Liver (tissue), 9 donors: Measurements from ENCODE around the gene EIF4H. TPM values are rescaled to one million over a fixed set of nuclear protein-coding genes. Genes with fewer than 3 reads are reported as not detected.

ENCODE experiments used
- DNase-seq: peaks from one replicate; pipeline ENCODE4 v3.0.0-alpha.2; 2017; ENCODE audit warnings: low spot score
- H3K27ac ChIP-seq, 2 donors: one replicate each; pipeline ENCODE4 v1.7.0; 2013; ENCODE audit warnings: inconsistent platforms in 2 of 2, low read length in 2 of 2, control low read depth in 1 of 2, low read depth in 1 of 2, mild to moderate bottlenecking in 1 of 2
- H3K27me3 ChIP-seq, 4 donors: one replicate each; pipeline versions ENCODE4 v1.6.1 to v1.7.0; 2013; ENCODE audit warnings: low read length in 3 of 4, inconsistent platforms in 1 of 4, mild to moderate bottlenecking in 1 of 4, moderate library complexity in 1 of 4; ENCODE audit not compliant: control insufficient read depth in 4 of 4, insufficient read depth in 4 of 4
- H3K36me3 ChIP-seq, 4 donors: one replicate each; pipeline versions ENCODE4 v1.6.1 to v1.7.0; 2013; ENCODE audit warnings: low read length in 3 of 4, mild to moderate bottlenecking in 3 of 4, low read depth in 1 of 4, moderate library complexity in 1 of 4; ENCODE audit not compliant: control insufficient read depth in 4 of 4, insufficient read depth in 3 of 4
- H3K4me1 ChIP-seq, 4 donors: one replicate each; pipeline versions ENCODE4 v1.6.1 to v1.7.0; 2013; ENCODE audit warnings: low read length in 3 of 4, mild to moderate bottlenecking in 3 of 4, moderate library complexity in 1 of 4; ENCODE audit not compliant: control insufficient read depth in 4 of 4, insufficient read depth in 4 of 4
- H3K4me3 ChIP-seq, 3 donors: one replicate each; pipeline versions ENCODE4 v1.6.1 to v1.7.0; 2013; ENCODE audit warnings: low read length in 3 of 3, control low read depth in 1 of 3, low read depth in 1 of 3, mild to moderate bottlenecking in 1 of 3
- H3K9ac ChIP-seq, 2 donors: one replicate each; pipeline ENCODE4 v1.7.0; 2013; ENCODE audit warnings: low read length in 2 of 2, mild to moderate bottlenecking in 2 of 2, moderate library complexity in 2 of 2, control low read depth in 1 of 2, low read depth in 1 of 2
- H3K9me3 ChIP-seq, 4 donors: one replicate each; pipeline versions ENCODE4 v1.6.1 to v1.7.0; 2013; ENCODE audit warnings: low read length in 3 of 4; ENCODE audit not compliant: control insufficient read depth in 4 of 4
- EGR1 ChIP-seq, 2 donors: IDR thresholded peaks; 2 replicates each; pipeline ENCODE4 v1.6.1; 2016 to 2018; ENCODE audit warnings: antibody characterized with exemption in 2 of 2, low read depth in 2 of 2
- FOXA1 ChIP-seq: IDR thresholded peaks from 2 replicates; pipeline ENCODE4 v1.6.1; 2016; ENCODE audit warnings: antibody characterized with exemption
- FOXA2 ChIP-seq: IDR thresholded peaks from 2 replicates; pipeline ENCODE4 v1.6.1; 2016; ENCODE audit warnings: antibody characterized with exemption
- GABPA ChIP-seq, 2 donors: IDR thresholded peaks in 1 of 2; conservative IDR thresholded peaks in 1 of 2; 2 replicates each; pipeline ENCODE4 v1.6.1; 2016; ENCODE audit warnings: antibody characterized with exemption in 2 of 2, mild to moderate bottlenecking in 1 of 2, moderate library complexity in 1 of 2
- HNF4A ChIP-seq, 2 donors: conservative IDR thresholded peaks; 2 replicates each; pipeline ENCODE4 v1.6.1; 2016; ENCODE audit warnings: antibody characterized with exemption in 2 of 2, mild to moderate bottlenecking in 2 of 2
- HNF4G ChIP-seq: IDR thresholded peaks from 2 replicates; pipeline ENCODE4 v1.6.1; 2016; ENCODE audit warnings: antibody characterized with exemption
- JUND ChIP-seq, 2 donors: IDR thresholded peaks; 2 replicates each; pipeline ENCODE4 v1.6.1; 2016; ENCODE audit warnings: antibody characterized with exemption in 2 of 2
- NR2F2 ChIP-seq: IDR thresholded peaks from 2 replicates; pipeline ENCODE4 v1.6.1; 2016; ENCODE audit warnings: antibody characterized with exemption
- RAD21 ChIP-seq, 2 donors: IDR thresholded peaks; 2 replicates each; pipeline ENCODE4 v1.6.1; 2016; ENCODE audit warnings: antibody characterized with exemption in 2 of 2, mild to moderate bottlenecking in 2 of 2
- RXRA ChIP-seq, 2 donors: IDR thresholded peaks; 2 replicates each; pipeline ENCODE4 v1.6.1; 2017 to 2018; ENCODE audit warnings: antibody characterized with exemption in 2 of 2, mild to moderate bottlenecking in 1 of 2
- SP1 ChIP-seq: IDR thresholded peaks from 2 replicates; pipeline ENCODE4 v1.6.1; 2018; ENCODE audit warnings: antibody characterized with exemption, mild to moderate bottlenecking
- TAF1 ChIP-seq: conservative IDR thresholded peaks from 2 replicates; pipeline ENCODE4 v1.6.1; 2016; ENCODE audit warnings: antibody characterized with exemption, mild to moderate bottlenecking
- YY1 ChIP-seq: IDR thresholded peaks from 2 replicates; pipeline ENCODE4 v1.6.1; 2016; ENCODE audit warnings: antibody characterized with exemption, mild to moderate bottlenecking
- WGBS: extraction: QIAGEN DNeasy Blood & Tissue Kit; methylation state at CpG from one replicate; pipeline ENCODE4 v1.1.7; 2013; 5-methylcytosine and 5-hydroxymethylcytosine counted together
- polyA plus RNA-seq, 2 donors: library from polyadenylated mRNA; stranded (reverse) in 1 of 2; unstranded in 1 of 2; fragments of 200-250 nt in 1 of 2; fragments of >200 nt in 1 of 2; fragmentation: Nextera tagmentation in 1 of 2; extraction: Ambion mirVana in 1 of 2; gene quantifications; one replicate each; pipeline versions ENCODE4 v1.2.1 to v1.2.3, GENCODE V29; 2013 to 2015
- total RNA-seq, 2 donors: library from RNA; depleted of rRNA; stranded (reverse); fragments of >200 nt; gene quantifications; one replicate each; pipeline ENCODE4 v1.2.3, GENCODE V29; 2014
- TF ChIP-seq, protein P1 (sequence below): IDR thresholded peaks from 2 replicates; pipeline ENCODE4 v1.6.1; 2016; ENCODE audit warnings: antibody characterized with exemption, mild to moderate bottlenecking
- TF ChIP-seq, protein P2 (sequence below): IDR thresholded peaks from 2 replicates; pipeline ENCODE4 v1.6.1; 2016; ENCODE audit warnings: antibody characterized with exemption
- TF ChIP-seq, protein P3 (sequence below): IDR thresholded peaks from 2 replicates; pipeline ENCODE4 v1.6.1; 2016; ENCODE audit warnings: antibody characterized with exemption
- TF ChIP-seq, protein P4 (sequence below): fragments of 150-350 bp; IDR thresholded peaks from 2 replicates; pipeline ENCODE4 v1.5.1; 2017; ENCODE audit warnings: improper control_type of control experiment, low read depth, low read length; ENCODE audit not compliant: missing input control
- TF ChIP-seq, protein P5 (sequence below): IDR thresholded peaks from 2 replicates; pipeline ENCODE4 v1.6.1; 2016; ENCODE audit warnings: antibody characterized with exemption
- donor health status: healthy.
- donor health status: healthy.
- donor health status: healthy.
- donor health status: healthy.
- donor health status: healthy.

The EIF4H gene
- total and polyA plus RNA-seq, 4 donors: 81.6 to 166 (median 152) TPM

DNA sequence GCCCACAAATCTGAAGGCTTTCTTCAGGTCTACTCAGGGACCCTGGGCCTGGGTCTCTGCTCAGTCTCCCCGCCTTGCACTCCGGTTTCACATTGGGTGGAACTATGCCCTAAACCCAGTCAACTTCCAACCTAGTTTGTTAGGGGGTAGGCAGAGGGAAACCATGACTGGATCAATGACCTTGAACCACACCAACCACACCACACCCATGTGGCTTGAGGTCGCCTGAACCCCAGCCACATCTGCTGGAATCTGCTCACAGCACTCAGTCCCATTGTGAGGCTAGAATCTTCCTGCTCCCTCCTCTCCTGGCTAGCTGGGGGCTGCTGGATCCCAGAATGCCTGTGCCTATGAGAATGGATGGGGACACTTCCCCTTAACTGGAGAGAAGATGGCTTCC, 62.1 kb downstream of the EIF4H start (continued):
- TF ChIP-seq, protein P1, sequence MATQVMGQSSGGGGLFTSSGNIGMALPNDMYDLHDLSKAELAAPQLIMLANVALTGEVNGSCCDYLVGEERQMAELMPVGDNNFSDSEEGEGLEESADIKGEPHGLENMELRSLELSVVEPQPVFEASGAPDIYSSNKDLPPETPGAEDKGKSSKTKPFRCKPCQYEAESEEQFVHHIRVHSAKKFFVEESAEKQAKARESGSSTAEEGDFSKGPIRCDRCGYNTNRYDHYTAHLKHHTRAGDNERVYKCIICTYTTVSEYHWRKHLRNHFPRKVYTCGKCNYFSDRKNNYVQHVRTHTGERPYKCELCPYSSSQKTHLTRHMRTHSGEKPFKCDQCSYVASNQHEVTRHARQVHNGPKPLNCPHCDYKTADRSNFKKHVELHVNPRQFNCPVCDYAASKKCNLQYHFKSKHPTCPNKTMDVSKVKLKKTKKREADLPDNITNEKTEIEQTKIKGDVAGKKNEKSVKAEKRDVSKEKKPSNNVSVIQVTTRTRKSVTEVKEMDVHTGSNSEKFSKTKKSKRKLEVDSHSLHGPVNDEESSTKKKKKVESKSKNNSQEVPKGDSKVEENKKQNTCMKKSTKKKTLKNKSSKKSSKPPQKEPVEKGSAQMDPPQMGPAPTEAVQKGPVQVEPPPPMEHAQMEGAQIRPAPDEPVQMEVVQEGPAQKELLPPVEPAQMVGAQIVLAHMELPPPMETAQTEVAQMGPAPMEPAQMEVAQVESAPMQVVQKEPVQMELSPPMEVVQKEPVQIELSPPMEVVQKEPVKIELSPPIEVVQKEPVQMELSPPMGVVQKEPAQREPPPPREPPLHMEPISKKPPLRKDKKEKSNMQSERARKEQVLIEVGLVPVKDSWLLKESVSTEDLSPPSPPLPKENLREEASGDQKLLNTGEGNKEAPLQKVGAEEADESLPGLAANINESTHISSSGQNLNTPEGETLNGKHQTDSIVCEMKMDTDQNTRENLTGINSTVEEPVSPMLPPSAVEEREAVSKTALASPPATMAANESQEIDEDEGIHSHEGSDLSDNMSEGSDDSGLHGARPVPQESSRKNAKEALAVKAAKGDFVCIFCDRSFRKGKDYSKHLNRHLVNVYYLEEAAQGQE: no peak
- TF ChIP-seq TAF1: no peak
- TF ChIP-seq HNF4G: no peak
- no peak for TF ChIP-seq FOXA2
- no peak for TF ChIP-seq SP1
- TF ChIP-seq YY1: no peak
- TF ChIP-seq EGR1 (IDR thresholded peaks at IDR 0.05; ENCODE audit: low read depth in 2 of 2): no peak
- TF ChIP-seq GABPA (IDR thresholded peaks at IDR 0.05 in 1 of 2, conservative IDR thresholded peaks at IDR 0.05 in 1 of 2): no peak
- no peak for TF ChIP-seq JUND (IDR thresholded peaks at IDR 0.05)

DNA sequence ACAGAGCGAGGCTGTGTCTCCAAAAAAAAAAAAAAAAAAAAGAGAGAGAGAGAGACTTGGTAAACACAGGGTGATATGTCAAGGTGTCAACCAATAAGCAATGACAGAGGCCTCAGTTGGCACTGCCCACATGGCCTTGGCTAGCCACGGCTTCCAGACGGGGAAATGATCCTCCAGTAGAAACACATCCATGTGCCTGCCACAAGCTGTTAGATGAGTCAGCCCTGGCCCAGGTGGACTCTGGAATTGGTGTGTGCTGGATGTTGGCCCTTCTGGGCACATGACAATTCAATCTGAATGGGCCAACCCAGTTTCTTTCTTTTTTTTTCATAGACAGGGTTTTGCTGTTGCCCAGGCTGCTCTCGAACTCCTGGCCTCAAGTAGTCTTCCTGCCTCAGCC, 66.3 kb downstream of the EIF4H start:
- Histone ChIP-seq H3K9me3 (no peaks in the 10 kb centered on the region), H3K9ac (no peak overlapping the region), H3K27me3 (no peaks in the 10 kb centered on the region), H3K4me1 (peaks cover 0 to 3% (median 1%) of the 10 kb centered on the region in 4 donors), H3K36me3 (peaks cover 15 to 68% (median 37%) of the 10 kb centered on the region in 4 donors), H3K27ac (peak overlapping the region; percentile 55 to 67), H3K4me3 (no peak overlapping the region)
- WGBS: 59% methylated on average over 4 of the region's 4 CpGs
- no peak for DNase-seq
- TF ChIP-seq FOXA2 (peak; percentile 53), GABPA (IDR thresholded peaks at IDR 0.05 in 1 of 2, conservative IDR thresholded peaks at IDR 0.05 in 1 of 2) (peak in 1 of 2 donors; percentile 59), HNF4A (conservative IDR thresholded peaks at IDR 0.05) (peak; percentile 89 to 95), FOXA1 (peak; percentile 17), RAD21 (IDR thresholded peaks at IDR 0.05) (peak; percentile 21 to 22), RXRA (IDR thresholded peaks at IDR 0.05) (peak; percentile 55 to 80), EGR1 (IDR thresholded peaks at IDR 0.05; ENCODE audit: low read depth in 2 of 2) (no peak), YY1 (peak; percentile 41), SP1 (peak; percentile 65), NR2F2 (no peak), HNF4G (peak; percentile 55), TAF1 (no peak), JUND (IDR thresholded peaks at IDR 0.05) (peak; percentile 91 to 98)
- TF ChIP-seq, protein P2, sequence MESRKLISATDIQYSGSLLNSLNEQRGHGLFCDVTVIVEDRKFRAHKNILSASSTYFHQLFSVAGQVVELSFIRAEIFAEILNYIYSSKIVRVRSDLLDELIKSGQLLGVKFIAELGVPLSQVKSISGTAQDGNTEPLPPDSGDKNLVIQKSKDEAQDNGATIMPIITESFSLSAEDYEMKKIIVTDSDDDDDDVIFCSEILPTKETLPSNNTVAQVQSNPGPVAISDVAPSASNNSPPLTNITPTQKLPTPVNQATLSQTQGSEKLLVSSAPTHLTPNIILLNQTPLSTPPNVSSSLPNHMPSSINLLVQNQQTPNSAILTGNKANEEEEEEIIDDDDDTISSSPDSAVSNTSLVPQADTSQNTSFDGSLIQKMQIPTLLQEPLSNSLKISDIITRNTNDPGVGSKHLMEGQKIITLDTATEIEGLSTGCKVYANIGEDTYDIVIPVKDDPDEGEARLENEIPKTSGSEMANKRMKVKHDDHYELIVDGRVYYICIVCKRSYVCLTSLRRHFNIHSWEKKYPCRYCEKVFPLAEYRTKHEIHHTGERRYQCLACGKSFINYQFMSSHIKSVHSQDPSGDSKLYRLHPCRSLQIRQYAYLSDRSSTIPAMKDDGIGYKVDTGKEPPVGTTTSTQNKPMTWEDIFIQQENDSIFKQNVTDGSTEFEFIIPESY: no peak
- TF ChIP-seq, protein P3, sequence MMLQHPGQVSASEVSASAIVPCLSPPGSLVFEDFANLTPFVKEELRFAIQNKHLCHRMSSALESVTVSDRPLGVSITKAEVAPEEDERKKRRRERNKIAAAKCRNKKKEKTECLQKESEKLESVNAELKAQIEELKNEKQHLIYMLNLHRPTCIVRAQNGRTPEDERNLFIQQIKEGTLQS: peak; percentile 92
- TF ChIP-seq, protein P4, sequence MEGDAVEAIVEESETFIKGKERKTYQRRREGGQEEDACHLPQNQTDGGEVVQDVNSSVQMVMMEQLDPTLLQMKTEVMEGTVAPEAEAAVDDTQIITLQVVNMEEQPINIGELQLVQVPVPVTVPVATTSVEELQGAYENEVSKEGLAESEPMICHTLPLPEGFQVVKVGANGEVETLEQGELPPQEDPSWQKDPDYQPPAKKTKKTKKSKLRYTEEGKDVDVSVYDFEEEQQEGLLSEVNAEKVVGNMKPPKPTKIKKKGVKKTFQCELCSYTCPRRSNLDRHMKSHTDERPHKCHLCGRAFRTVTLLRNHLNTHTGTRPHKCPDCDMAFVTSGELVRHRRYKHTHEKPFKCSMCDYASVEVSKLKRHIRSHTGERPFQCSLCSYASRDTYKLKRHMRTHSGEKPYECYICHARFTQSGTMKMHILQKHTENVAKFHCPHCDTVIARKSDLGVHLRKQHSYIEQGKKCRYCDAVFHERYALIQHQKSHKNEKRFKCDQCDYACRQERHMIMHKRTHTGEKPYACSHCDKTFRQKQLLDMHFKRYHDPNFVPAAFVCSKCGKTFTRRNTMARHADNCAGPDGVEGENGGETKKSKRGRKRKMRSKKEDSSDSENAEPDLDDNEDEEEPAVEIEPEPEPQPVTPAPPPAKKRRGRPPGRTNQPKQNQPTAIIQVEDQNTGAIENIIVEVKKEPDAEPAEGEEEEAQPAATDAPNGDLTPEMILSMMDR: no peak
- TF ChIP-seq, protein P1: peak; percentile 46
- TF ChIP-seq, protein P5, sequence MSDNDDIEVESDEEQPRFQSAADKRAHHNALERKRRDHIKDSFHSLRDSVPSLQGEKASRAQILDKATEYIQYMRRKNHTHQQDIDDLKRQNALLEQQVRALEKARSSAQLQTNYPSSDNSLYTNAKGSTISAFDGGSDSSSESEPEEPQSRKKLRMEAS: peak; percentile 98
